HepG2 (cell line): ENCODE data around the gene PCNT. TPM values are rescaled to one million over a fixed set of nuclear protein-coding genes. Genes with fewer than 3 reads are reported as not detected.

Experiments used
- FIP1L1 ChIP-seq: fragments of 200-400 bp; formaldehyde crosslinking; IDR thresholded peaks from 2 replicates; pipeline ENCODE4 v1.6.1; 2018; ENCODE audit warnings: low read depth, mild to moderate bottlenecking, low read length, moderate library complexity, borderline replicate concordance; ENCODE audit not compliant: insufficient read depth
- HMGA1 ChIP-seq: sonication (generic); formaldehyde crosslinking; conservative IDR thresholded peaks from 2 replicates; pipeline ENCODE4 v1.4.0; 2020; ENCODE audit warnings: missing genetic modification reagents
- IKZF4 ChIP-seq: sonication (generic); formaldehyde crosslinking; IDR thresholded peaks from 2 replicates; pipeline ENCODE4 v1.5.1; 2020; ENCODE audit warnings: borderline replicate concordance, mild to moderate bottlenecking, low read depth, missing genetic modification reagents; ENCODE audit errors: not compliant biosample characterization
- NFIC ChIP-seq: IDR thresholded peaks from 2 replicates; pipeline ENCODE4 v1.6.1; 2012; ENCODE audit warnings: mild to moderate bottlenecking, low read length, inconsistent platforms
- RARG ChIP-seq: sonication (generic); formaldehyde crosslinking; IDR thresholded peaks from 2 replicates; pipeline ENCODE4 v1.4.0; 2020; ENCODE audit warnings: low read depth, mild to moderate bottlenecking, missing genetic modification reagents
- RXRA ChIP-seq: sonication (generic); formaldehyde crosslinking; IDR thresholded peaks from 2 replicates; pipeline ENCODE4 v1.5.1; 2020; ENCODE audit warnings: missing genetic modification reagents
- SIX1 ChIP-seq: sonication (generic); formaldehyde crosslinking; IDR thresholded peaks from 2 replicates; pipeline ENCODE4 v1.4.0; 2020; ENCODE audit warnings: missing genetic modification reagents, borderline replicate concordance
- SMAD9 ChIP-seq: sonication (generic); formaldehyde crosslinking; IDR thresholded peaks from 2 replicates; pipeline ENCODE4 v1.5.1; 2020; ENCODE audit warnings: mild to moderate bottlenecking, missing genetic modification reagents
- SOX5 ChIP-seq: IDR thresholded peaks from 2 replicates; pipeline ENCODE4 v1.6.1; 2016; ENCODE audit warnings: borderline replicate concordance
- ZFP1 ChIP-seq: IDR thresholded peaks from 2 replicates; pipeline ENCODE4 v1.6.1; 2016
- ZFP82 ChIP-seq: sonication (generic); formaldehyde crosslinking; IDR thresholded peaks from 2 replicates; pipeline ENCODE4 v1.5.1; 2020; ENCODE audit warnings: mild to moderate bottlenecking, missing genetic modification reagents, borderline replicate concordance
- ZNF225 ChIP-seq: sonication (generic); formaldehyde crosslinking; IDR thresholded peaks from 2 replicates; pipeline ENCODE4 v1.4.0; 2020; ENCODE audit warnings: mild to moderate bottlenecking, missing genetic modification reagents
- ZNF354B ChIP-seq: sonication (generic); formaldehyde crosslinking; IDR thresholded peaks from 2 replicates; pipeline ENCODE4 v1.8.0; 2022; ENCODE audit warnings: mild to moderate bottlenecking, missing genetic modification reagents
- ZNF772 ChIP-seq: sonication (generic); formaldehyde crosslinking; IDR thresholded peaks from 2 replicates; pipeline ENCODE4 v1.5.0; 2020; ENCODE audit warnings: mild to moderate bottlenecking, missing genetic modification reagents
- ZNF777 ChIP-seq: sonication (generic); formaldehyde crosslinking; IDR thresholded peaks from 2 replicates; pipeline ENCODE4 v1.4.0; 2020; ENCODE audit warnings: missing genetic modification reagents
- ZNF816 ChIP-seq: sonication (generic); formaldehyde crosslinking; IDR thresholded peaks from 2 replicates; pipeline ENCODE4 v1.8.0; 2022; ENCODE audit warnings: missing genetic modification reagents, mild to moderate bottlenecking, borderline replicate concordance
- polyA plus RNA-seq, 8 experiments: library from polyadenylated mRNA; depleted of rRNA in 3 of 8; stranded (reverse) in 7 of 8; unstranded in 1 of 8; fragments of >200 nt; fragmentation: Illumina TruSeq in 4 of 8; extraction: Trizol in 4 of 8; gene quantifications; 2 replicates each; pipeline versions ENCODE4 v1.2.1 to v1.2.3, GENCODE V29; 2011 to 2016; ENCODE audit warnings: low read depth in 4 of 8, missing spikeins in 1 of 8, mixed read lengths in 1 of 8; ENCODE audit not compliant: insufficient read depth in 1 of 8
- total RNA-seq, 5 experiments: library from RNA; depleted of rRNA; stranded (reverse); fragments of >200 nt; fragmentation: Illumina TruSeq; extraction: Trizol; gene quantifications; 2 replicates each; pipeline ENCODE4 v1.2.3, GENCODE V29; 2016; ENCODE audit warnings: low read depth in 1 of 5
- TF ChIP-seq, protein P1 (sequence below): sonication (generic); formaldehyde crosslinking; IDR thresholded peaks from 2 replicates; pipeline ENCODE4 v1.5.1; 2020; ENCODE audit warnings: missing genetic modification reagents, mild to moderate bottlenecking, borderline replicate concordance
- TF ChIP-seq, protein P2 (sequence below): sonication (generic); formaldehyde crosslinking; conservative IDR thresholded peaks from 2 replicates; pipeline ENCODE4 v1.4.0; 2020; ENCODE audit warnings: missing genetic modification reagents
- TF ChIP-seq, protein P3 (sequence below): sonication (generic); formaldehyde crosslinking; conservative IDR thresholded peaks from 2 replicates; pipeline ENCODE4 v1.4.0; 2020; ENCODE audit warnings: missing genetic modification reagents
- TF ChIP-seq, protein P4 (sequence below): sonication (generic); formaldehyde crosslinking; IDR thresholded peaks from 2 replicates; pipeline ENCODE4 v1.8.0; 2022; ENCODE audit warnings: missing genetic modification reagents, mild to moderate bottlenecking, inconsistent platforms, borderline replicate concordance

The PCNT gene
- total and polyA plus RNA-seq, 2 of the 13 experiments (the other 11 are each of a cell fraction or from before 2014, with no cell fraction given) = 5.6 to 12.4 TPM

DNA sequence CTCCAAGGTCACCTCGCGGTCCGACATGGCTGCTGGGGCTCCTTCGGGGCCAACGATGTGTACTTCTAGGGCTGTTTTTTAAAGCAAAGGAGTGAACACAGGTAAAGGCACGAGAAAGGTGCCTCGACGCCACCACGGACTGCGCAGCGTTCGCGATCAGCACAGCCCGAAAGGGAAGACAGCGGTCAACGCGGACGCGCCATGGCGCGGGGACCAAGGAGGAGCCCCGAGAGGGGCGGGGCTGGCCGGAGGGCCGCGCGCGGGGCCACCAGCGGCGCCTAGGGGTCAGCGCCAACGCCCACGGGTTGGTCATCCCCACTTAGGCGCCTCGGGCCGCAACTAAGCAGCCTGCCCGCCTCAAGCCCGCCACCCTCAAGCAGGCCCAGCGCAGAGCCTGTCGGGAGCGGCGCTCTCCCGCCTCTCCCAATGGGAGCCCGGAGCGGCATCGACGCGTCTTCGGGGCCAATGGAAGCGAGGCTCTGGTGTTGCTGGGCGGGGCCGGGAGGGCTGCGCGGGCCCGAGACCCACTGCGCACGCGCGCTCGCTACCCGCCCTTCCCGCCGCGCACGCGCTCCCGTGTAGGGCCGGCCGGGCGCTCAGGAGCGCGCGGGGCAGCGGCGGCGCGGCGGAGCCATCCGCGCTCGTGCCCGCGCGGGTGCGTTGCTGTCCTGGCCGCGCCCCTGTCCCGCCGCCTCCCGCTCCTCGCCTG is 134.5 kb downstream of the PCNT start, which contains the start of gene DIP2A (continued):
- peak; percentile 86; the same call in 1 of the 2 replicates for TF ChIP-seq ZNF816 (CRISPR knock-in tag)
- TF ChIP-seq, protein P1, sequence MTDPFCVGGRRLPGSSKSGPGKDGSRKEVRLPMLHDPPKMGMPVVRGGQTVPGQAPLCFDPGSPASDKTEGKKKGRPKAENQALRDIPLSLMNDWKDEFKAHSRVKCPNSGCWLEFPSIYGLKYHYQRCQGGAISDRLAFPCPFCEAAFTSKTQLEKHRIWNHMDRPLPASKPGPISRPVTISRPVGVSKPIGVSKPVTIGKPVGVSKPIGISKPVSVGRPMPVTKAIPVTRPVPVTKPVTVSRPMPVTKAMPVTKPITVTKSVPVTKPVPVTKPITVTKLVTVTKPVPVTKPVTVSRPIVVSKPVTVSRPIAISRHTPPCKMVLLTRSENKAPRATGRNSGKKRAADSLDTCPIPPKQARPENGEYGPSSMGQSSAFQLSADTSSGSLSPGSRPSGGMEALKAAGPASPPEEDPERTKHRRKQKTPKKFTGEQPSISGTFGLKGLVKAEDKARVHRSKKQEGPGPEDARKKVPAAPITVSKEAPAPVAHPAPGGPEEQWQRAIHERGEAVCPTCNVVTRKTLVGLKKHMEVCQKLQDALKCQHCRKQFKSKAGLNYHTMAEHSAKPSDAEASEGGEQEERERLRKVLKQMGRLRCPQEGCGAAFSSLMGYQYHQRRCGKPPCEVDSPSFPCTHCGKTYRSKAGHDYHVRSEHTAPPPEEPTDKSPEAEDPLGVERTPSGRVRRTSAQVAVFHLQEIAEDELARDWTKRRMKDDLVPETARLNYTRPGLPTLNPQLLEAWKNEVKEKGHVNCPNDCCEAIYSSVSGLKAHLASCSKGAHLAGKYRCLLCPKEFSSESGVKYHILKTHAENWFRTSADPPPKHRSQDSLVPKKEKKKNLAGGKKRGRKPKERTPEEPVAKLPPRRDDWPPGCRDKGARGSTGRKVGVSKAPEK = no peak
- TF ChIP-seq SMAD9 (CRISPR knock-in tag) = no peak
- TF ChIP-seq SOX5 (CRISPR knock-in tag) = no peak
- TF ChIP-seq, protein P2, sequence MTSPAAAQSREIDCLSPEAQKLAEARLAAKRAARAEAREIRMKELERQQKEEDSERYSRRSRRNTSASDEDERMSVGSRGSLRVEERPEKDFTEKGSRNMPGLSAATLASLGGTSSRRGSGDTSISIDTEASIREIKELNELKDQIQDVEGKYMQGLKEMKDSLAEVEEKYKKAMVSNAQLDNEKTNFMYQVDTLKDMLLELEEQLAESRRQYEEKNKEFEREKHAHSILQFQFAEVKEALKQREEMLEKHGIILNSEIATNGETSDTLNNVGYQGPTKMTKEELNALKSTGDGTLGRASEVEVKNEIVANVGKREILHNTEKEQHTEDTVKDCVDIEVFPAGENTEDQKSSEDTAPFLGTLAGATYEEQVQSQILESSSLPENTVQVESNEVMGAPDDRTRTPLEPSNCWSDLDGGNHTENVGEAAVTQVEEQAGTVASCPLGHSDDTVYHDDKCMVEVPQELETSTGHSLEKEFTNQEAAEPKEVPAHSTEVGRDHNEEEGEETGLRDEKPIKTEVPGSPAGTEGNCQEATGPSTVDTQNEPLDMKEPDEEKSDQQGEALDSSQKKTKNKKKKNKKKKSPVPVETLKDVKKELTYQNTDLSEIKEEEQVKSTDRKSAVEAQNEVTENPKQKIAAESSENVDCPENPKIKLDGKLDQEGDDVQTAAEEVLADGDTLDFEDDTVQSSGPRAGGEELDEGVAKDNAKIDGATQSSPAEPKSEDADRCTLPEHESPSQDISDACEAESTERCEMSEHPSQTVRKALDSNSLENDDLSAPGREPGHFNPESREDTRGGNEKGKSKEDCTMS (CRISPR knock-in tag) = no peak
- TF ChIP-seq FIP1L1 = no peak
- TF ChIP-seq HMGA1 (CRISPR knock-in tag) = no peak
- TF ChIP-seq, protein P3, sequence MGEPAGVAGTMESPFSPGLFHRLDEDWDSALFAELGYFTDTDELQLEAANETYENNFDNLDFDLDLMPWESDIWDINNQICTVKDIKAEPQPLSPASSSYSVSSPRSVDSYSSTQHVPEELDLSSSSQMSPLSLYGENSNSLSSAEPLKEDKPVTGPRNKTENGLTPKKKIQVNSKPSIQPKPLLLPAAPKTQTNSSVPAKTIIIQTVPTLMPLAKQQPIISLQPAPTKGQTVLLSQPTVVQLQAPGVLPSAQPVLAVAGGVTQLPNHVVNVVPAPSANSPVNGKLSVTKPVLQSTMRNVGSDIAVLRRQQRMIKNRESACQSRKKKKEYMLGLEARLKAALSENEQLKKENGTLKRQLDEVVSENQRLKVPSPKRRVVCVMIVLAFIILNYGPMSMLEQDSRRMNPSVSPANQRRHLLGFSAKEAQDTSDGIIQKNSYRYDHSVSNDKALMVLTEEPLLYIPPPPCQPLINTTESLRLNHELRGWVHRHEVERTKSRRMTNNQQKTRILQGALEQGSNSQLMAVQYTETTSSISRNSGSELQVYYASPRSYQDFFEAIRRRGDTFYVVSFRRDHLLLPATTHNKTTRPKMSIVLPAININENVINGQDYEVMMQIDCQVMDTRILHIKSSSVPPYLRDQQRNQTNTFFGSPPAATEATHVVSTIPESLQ (CRISPR knock-in tag) = no peak; the same call in 1 of the 2 replicates
- TF ChIP-seq RARG (CRISPR knock-in tag) = no peak
- TF ChIP-seq SIX1 (CRISPR knock-in tag) = 0 out of 2 replicates have a peak, but pooled peaks have one; percentile 10
- TF ChIP-seq ZNF354B = no peak
- no peak for TF ChIP-seq ZNF225
- no peak for TF ChIP-seq IKZF4 (CRISPR knock-in tag)
- TF ChIP-seq ZNF772 (CRISPR knock-in tag) = peak; percentile 86
- peak; percentile 75 for TF ChIP-seq RXRA
- TF ChIP-seq, protein P4, sequence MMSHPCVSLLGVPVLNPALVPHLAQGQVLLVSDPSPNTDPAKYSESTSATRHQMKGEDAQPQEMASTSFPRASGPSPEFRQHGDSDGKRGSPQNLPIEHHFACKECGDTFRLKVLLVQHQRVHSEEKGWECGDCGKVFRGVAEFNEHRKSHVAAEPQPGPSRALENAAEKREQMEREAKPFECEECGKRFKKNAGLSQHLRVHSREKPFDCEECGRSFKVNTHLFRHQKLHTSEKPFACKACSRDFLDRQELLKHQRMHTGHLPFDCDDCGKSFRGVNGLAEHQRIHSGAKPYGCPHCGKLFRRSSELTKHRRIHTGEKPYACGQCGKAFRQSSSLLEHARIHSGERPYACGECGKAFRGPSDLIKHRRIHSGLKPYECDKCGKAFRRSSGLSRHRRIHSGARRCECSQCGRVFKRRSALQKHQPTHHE (CRISPR knock-in tag) = no peak
- no peak for TF ChIP-seq NFIC
- no peak for TF ChIP-seq ZFP1 (CRISPR knock-in tag)
- TF ChIP-seq ZNF777 = peak; percentile 87
- TF ChIP-seq ZFP82 = no peak
